Stimulated activated CD4-positive, alpha-beta T cell treated with anti-CD3 and anti-CD28 coated beads, Interleukin-4, amount 100 ng/mL, for 1 hour (primary cell): ENCODE measurements around the gene B3GAT3.
"Not testable (repeated sequence)": the region's sequence is repeated elsewhere in the genome, so short reads cannot be mapped to it uniquely, and the experiment has no call there.

ENCODE experiments used
- DNase-seq: peaks from one replicate; pipeline ENCODE4 v3.0.0-alpha.2; 2020

The B3GAT3 gene

GRCh38 chr11:62603776-62604299 is 17.9 kb downstream of the B3GAT3 start:
- DNase-seq: no peak

- DNase-seq: no peak
Measured at GRCh38 chr11:62603072-62603408, 18.7 kb downstream of the B3GAT3 start.

- DNase-seq: peak; percentile 36
Measured at GRCh38 chr11:62602141-62603071, 19.4 kb downstream of the B3GAT3 start.

GRCh38 chr11:62601372-62602140 is 20.2 kb downstream of the B3GAT3 start, which contains the start of gene MTA2:
Gene MTA2 (minus strand): TSS chr11:62601865. CDS start chr11:62601450, 415 bp downstream.
- DNase-seq: peak; percentile 99

- no peak for DNase-seq
Measured at GRCh38 chr11:62601122-62601371, 20.7 kb downstream of the B3GAT3 start.

GRCh38 chr11:62600367-62601121 is 21.2 kb downstream of the B3GAT3 start:
- no peak for DNase-seq

GRCh38 chr11:62599901-62600300 is 21.9 kb downstream of the B3GAT3 start:
- no peak for DNase-seq

- DNase-seq: peak; percentile 94
Measured at GRCh38 chr11:62599069-62599696, 22.6 kb downstream of the B3GAT3 start.

- no peak for DNase-seq
Measured at GRCh38 chr11:62595124-62595523, 26.7 kb downstream of the B3GAT3 start.

GRCh38 chr11:62593434-62594044 is 28.2 kb downstream of the B3GAT3 start:
- DNase-seq: peak; percentile 76

DNA sequence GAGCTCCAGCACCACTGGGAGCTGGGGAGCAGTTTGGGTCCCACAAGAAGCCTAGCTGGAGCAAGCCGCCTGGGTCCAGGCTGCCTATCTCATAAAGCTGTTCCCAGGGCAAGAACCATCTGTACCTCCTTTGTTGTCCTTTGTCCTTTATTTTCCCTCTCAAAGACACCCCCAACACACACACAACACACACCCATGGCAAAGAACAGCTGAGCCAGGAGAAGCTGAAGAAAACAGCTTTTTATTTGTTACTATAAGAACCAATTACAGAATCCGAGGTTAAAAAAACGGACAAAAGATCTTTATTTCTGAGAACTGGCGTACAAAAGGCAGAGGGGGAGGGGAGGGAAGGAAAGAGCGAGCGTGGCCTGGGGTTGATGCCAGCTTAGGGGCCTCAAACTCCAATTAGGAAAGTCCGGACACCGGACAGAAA is 28.8 kb downstream of the B3GAT3 start:
- DNase-seq: no peak

- no peak for DNase-seq
Measured at GRCh38 chr11:62592146-62592815, 29.5 kb downstream of the B3GAT3 start.

GRCh38 chr11:62591448-62592145 is 30.2 kb downstream of the B3GAT3 start, which contains the start of gene TUT1:
Gene TUT1 (minus strand): TSS chr11:62591523. CDS start chr11:62591485, 38 bp downstream.
- peak; percentile 90 for DNase-seq

GRCh38 chr11:62588966-62589637 is 32.7 kb downstream of the B3GAT3 start:
- DNase-seq: peak; percentile 26

DNA sequence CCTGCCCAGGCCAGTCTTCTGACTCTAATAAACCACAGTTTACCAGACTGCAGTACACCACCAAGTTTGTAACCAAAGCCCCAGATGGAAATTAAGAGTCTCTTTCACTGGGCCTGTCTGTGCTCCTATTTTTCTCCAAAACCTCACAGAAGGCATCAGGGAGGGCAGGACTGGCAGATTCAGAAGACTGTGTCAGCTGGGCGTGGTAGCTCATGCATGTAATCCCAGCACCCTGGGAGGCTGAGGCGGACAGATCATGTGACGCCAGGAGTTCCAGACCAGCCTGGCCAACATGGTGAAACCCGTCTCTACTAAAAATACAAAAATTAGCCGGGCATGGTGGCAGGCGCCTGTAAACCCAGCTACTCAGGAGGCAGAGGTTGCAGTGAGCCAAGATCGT is 36.4 kb downstream of the B3GAT3 start:
- not testable (repeated sequence) for DNase-seq

DNA sequence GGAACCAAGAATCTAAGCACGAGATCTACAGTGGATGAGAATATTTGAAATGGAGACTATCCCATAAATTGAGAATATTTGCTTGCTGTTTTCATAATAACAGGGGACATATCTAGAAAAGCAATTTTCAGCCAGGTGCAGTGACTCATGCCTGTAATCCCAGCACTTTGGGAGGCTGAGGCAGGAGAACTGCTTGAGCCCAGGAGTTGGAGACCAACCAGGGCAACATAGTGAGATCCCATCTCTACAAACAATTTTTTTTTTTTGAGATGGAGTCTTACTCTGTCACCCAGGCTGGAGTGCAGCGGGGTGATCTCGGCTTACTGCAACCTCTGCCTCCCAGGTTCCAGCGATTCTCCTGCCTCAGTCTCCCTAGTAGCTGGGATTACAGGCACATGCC is 40.1 kb downstream of the B3GAT3 start:
- not testable (repeated sequence) for DNase-seq

DNA sequence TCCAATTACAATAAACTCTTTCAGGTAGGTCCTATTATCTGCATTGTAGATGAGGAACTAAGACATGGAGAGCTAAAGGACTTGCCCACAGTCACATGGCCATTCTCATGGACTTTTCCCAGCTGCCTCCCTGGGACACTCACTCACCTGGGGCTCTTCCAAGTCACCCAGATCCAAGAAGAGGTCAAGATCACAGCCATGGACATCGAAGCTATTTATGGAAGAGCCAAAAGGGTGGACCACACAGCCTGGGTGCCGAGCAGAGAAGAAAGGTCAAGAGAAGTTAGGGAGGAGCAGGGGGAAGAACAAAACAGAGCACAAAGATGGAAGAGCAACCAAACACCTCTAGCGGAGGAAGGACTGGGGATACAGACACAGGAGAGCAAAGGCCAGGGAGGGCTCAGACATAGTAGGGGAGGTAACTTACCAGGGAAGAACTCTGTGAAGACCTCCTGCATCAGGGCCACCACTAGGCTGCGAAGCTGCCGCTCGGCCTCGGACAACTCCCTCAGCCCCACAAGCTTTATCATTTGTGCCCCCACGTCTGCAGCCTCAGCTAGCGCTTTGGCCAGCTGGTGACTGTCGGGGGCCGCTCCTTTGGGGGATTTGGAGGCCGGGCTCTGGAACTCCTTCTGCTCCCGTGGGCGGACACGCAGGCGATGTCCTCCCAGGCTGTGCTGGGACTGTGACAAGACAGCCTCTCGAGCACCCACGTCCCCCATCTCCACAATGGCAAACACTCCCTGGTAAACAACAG is 40.6 kb downstream of the B3GAT3 start:
- DNase-seq: no peak

- DNase-seq: no peak
Measured at GRCh38 chr11:62579252-62579651, 42.5 kb downstream of the B3GAT3 start.

DNA sequence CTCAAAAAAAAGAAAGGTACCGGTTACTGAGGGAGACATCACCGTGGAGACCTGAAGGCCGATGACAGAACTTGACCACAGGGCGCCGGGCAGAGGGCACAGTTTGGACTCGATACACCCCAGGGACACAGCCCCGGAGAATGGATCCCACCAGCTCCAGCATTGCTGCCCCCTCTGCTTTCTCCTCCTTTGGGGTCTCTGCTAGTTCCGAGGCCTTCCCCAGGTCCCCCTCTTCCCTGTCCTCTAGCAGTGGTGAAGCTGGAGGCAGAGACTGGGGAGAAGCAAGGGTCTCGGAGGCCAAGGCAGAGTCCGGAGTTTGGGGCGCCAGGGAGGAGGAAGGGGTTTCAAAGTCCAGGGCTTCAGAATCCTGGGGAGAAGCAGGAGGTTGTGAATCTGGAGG is 43.2 kb downstream of the B3GAT3 start:
- DNase-seq: no peak
